ENCODE measurements around the gene FCHSD2.

DNA sequence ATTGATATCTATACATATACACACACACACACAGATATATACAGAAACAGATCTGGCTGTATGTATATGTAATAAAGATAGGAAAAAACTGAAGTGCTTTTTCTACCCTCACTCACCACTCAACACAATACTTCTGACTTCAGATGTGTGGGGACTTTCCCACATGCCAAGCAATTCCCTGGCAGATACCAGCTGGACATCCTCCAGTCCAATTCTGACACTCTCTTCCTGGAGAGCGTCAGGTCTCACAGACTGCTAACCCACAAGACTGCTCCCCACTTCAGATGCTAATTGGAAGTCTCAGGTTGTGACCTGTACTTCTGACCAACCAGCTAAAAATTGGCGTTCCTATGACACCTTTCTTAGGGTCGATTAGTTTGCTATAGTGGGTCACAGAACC is 187.3 kb downstream of the FCHSD2 start:
- TF ChIP-seq, protein P1, sequence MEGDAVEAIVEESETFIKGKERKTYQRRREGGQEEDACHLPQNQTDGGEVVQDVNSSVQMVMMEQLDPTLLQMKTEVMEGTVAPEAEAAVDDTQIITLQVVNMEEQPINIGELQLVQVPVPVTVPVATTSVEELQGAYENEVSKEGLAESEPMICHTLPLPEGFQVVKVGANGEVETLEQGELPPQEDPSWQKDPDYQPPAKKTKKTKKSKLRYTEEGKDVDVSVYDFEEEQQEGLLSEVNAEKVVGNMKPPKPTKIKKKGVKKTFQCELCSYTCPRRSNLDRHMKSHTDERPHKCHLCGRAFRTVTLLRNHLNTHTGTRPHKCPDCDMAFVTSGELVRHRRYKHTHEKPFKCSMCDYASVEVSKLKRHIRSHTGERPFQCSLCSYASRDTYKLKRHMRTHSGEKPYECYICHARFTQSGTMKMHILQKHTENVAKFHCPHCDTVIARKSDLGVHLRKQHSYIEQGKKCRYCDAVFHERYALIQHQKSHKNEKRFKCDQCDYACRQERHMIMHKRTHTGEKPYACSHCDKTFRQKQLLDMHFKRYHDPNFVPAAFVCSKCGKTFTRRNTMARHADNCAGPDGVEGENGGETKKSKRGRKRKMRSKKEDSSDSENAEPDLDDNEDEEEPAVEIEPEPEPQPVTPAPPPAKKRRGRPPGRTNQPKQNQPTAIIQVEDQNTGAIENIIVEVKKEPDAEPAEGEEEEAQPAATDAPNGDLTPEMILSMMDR (IDR thresholded peaks at IDR 0.05; ENCODE audit: extremely low read depth in 1 of 2, insufficient read depth in 1 of 2, low read depth in 1 of 2, low read length in 2 of 2): no peak
- TF ChIP-seq POLR2A (IDR thresholded peaks at IDR 0.05; ENCODE audit: low read depth, low read length) (no peak), EZH2 (IDR thresholded peaks at IDR 0.05; ENCODE audit: borderline replicate concordance, low read depth, low read length, severe bottlenecking) (no peak), POLR2AphosphoS5 (IDR thresholded peaks at IDR 0.05; ENCODE audit: insufficient read depth, low read depth, low read length) (no peak), MYC (IDR thresholded peaks at IDR 0.05; ENCODE audit: low read depth, low read length) (no peak), GATA2 (IDR thresholded peaks at IDR 0.05; ENCODE audit: insufficient read depth, insufficient read length, low read depth, low read length) (no peak), FOS (IDR thresholded peaks at IDR 0.05; ENCODE audit: borderline replicate concordance, insufficient read depth, low read length) (no peak), JUN (IDR thresholded peaks at IDR 0.05; ENCODE audit: borderline replicate concordance, insufficient read depth, insufficient read length, low read depth) (no peak)
- TF ChIP-seq, protein P2, sequence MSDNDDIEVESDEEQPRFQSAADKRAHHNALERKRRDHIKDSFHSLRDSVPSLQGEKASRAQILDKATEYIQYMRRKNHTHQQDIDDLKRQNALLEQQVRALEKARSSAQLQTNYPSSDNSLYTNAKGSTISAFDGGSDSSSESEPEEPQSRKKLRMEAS (IDR thresholded peaks at IDR 0.05; ENCODE audit: insufficient read depth, insufficient read length): no peak

Data from endothelial cell of umbilical vein (primary cell).